Thyroid gland (tissue), 4 donors: Measurements from ENCODE around the gene KCNMA1. TPM values are rescaled to one million over a fixed set of nuclear protein-coding genes. Genes with fewer than 3 reads are reported as not detected.
A peak's percentile ranks its signal among the peaks of the same experiment; 100 is the strongest.

Experiments used
- DNase-seq, 2 donors: peaks; one replicate each; pipeline ENCODE4 v3.0.0-alpha.2; 2019
- H3K27ac ChIP-seq, 3 donors: fragments of 200-600 bp; sonication (generic); 1 replicate in 2 of 3; 2 replicates in 1 of 3; pipeline ENCODE4 v1.5.1; 2016 to 2019; ENCODE audit warnings: mild to moderate bottlenecking in 1 of 3, moderate library complexity in 1 of 3
- H3K27me3 ChIP-seq: fragments of 200-600 bp; sonication (generic); one replicate; pipeline ENCODE4 v1.5.1; 2019
- H3K36me3 ChIP-seq, 2 donors: fragments of 200-600 bp; sonication (generic); one replicate each; pipeline ENCODE4 v1.5.1; 2016 to 2019
- H3K4me1 ChIP-seq, 2 donors: fragments of 200-600 bp; sonication (generic); one replicate each; pipeline ENCODE4 v1.5.1; 2017 to 2019
- H3K4me3 ChIP-seq, 3 donors: fragments of 200-600 bp; sonication (generic); replicated peaks in 1 of 3; 1 replicate in 2 of 3; 2 replicates in 1 of 3; pipeline ENCODE4 v1.5.1; 2016; ENCODE audit warnings: mild to moderate bottlenecking in 1 of 3
- H3K9me3 ChIP-seq: fragments of 200-600 bp; sonication (generic); one replicate; pipeline ENCODE4 v1.5.1; 2017
- POLR2A ChIP-seq, 2 donors: fragments of 450-650 bp; IDR thresholded peaks; one replicate each; pipeline ENCODE4 v1.6.1; 2017; ENCODE audit warnings: antibody characterized with exemption in 2 of 2, mild to moderate bottlenecking in 2 of 2, moderate library complexity in 1 of 2
- WGBS, 2 donors: methylation state at CpG; one replicate each; pipeline ENCODE4 v1.1.5; 2017; 5-methylcytosine and 5-hydroxymethylcytosine counted together
- intact Hi-C: fragments of 100-400 bp; cut with DNase I; formaldehyde crosslinking; loops from one replicate; pipeline ENCODE4 v1.15.1; 2023
- total RNA-seq, 4 donors: library from RNA; depleted of rRNA; stranded (reverse); fragments of >200 nt; gene quantifications; one replicate each; pipeline ENCODE4 v1.2.3, GENCODE V29; 2016
- TF ChIP-seq, protein P1 (sequence below), 6 experiments: fragments of 200-600 bp in 3 of 6; fragments of 450-650 bp in 3 of 6; sonication (generic) in 3 of 6; IDR thresholded peaks; one replicate each; pipeline ENCODE4 v1.5.1; 2016 to 2019; ENCODE audit warnings: antibody characterized with exemption in 6 of 6, mild to moderate bottlenecking in 2 of 6, inconsistent platforms in 1 of 6, moderate library complexity in 1 of 6

KCNMA1 gene
- total RNA-seq, 4 donors from 2014 or later = 2.5 to 5.1 (median 3.6) TPM

- Histone ChIP-seq H3K4me1 (no peaks in the 10 kb centered on the region), H3K4me3 (no peak overlapping the region), H3K27ac (no peak overlapping the region), H3K9me3 (no peaks in the 10 kb centered on the region), H3K27me3 (no peaks in the 10 kb centered on the region), H3K36me3 (no peaks in the 10 kb centered on the region)
- no peak for DNase-seq
- TF ChIP-seq, protein P1, sequence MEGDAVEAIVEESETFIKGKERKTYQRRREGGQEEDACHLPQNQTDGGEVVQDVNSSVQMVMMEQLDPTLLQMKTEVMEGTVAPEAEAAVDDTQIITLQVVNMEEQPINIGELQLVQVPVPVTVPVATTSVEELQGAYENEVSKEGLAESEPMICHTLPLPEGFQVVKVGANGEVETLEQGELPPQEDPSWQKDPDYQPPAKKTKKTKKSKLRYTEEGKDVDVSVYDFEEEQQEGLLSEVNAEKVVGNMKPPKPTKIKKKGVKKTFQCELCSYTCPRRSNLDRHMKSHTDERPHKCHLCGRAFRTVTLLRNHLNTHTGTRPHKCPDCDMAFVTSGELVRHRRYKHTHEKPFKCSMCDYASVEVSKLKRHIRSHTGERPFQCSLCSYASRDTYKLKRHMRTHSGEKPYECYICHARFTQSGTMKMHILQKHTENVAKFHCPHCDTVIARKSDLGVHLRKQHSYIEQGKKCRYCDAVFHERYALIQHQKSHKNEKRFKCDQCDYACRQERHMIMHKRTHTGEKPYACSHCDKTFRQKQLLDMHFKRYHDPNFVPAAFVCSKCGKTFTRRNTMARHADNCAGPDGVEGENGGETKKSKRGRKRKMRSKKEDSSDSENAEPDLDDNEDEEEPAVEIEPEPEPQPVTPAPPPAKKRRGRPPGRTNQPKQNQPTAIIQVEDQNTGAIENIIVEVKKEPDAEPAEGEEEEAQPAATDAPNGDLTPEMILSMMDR (IDR thresholded peaks at IDR 0.05) = no peak
- TF ChIP-seq POLR2A (IDR thresholded peaks at IDR 0.05) = no peak
- WGBS, 2 donors = 91 to 93% methylated on average over 4 of the region's 4 CpGs
- intact Hi-C loops = no loop called here
These were observed 756.7 kb downstream of the KCNMA1 start for GRCh38 chr10:76880931-76881330.

DNA sequence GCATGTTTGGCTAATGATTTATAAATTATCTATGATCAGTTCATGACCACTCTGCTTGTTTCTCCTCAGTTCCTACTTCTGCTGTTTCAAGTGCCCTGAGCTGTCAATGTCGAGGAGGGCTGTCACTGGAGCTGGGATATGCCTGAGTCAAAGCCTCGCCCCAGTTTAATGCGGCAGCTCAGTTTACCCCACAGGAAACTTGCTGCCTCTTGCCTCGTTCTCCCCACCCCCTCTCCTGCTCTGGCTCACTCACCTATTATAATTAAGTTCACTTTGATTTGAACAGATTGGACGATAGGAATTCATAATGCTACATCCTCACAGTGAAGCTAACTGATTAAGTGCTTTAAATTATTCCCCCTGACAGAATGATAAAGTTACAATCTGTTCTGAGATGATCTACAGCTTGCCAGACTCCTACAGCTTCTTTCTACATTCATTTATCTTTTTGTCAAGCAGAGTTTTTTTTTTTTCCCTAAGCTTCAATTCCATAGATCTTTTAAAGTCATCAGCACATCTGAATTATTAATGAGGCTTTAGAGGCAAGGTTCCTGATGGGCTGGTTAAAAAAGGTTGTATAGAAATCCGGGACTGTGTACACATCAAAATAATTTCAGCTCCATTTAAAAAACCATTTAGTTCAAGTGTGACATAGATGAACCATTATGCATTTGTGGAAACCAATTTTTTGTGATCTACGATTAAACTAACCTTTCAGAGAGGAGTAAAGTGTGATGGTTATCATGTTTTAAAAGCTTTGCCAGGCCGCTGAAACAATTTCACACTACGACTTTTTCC, 758.3 kb downstream of the KCNMA1 start:
- no peak for DNase-seq
- Histone ChIP-seq H3K9me3 (no peaks in the 10 kb centered on the region), H3K27me3 (no peaks in the 10 kb centered on the region), H3K36me3 (no peaks in the 10 kb centered on the region), H3K4me3 (no peak overlapping the region), H3K4me1 (no peaks in the 10 kb centered on the region), H3K27ac (no peak overlapping the region)
- TF ChIP-seq POLR2A (IDR thresholded peaks at IDR 0.05) = no peak
- TF ChIP-seq, protein P1 (IDR thresholded peaks at IDR 0.05) = no peak
- WGBS, 2 donors = 68 to 69% methylated on average over 9 of the region's 9 CpGs
- intact Hi-C loops = no loop called here

DNA sequence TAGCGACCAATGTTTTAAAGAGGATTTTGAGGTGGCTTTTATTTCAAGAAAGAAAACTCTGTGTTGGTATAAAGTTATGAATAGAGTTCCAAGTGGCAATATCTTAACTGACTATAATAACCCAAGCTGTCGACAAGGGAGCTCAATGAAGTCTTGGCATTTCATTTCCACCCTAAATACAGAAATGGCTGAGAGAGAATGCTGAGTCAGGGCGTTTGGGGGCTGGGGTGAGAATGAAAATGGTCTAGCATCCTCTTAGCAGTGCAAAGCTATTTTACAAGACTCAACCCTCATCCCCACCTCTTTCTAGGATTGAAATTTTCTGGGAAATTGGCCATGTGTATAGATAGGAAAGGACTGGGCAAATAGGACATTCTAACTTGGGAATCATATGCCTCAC, 759.1 kb downstream of the KCNMA1 start:
- H3K27me3 ChIP-seq = no peaks in the 10 kb centered on the region
- no peaks in the 10 kb centered on the region for H3K9me3 ChIP-seq
- H3K4me1 ChIP-seq = no peaks in the 10 kb centered on the region
- WGBS, 2 donors = 72 to 75% methylated on average over 3 of the region's 3 CpGs
- TF ChIP-seq, protein P1 (IDR thresholded peaks at IDR 0.05) = no peak
- no peak for TF ChIP-seq POLR2A (IDR thresholded peaks at IDR 0.05)
- no peak overlapping the region for H3K4me3 ChIP-seq
- H3K36me3 ChIP-seq = no peaks in the 10 kb centered on the region
- no peak overlapping the region for H3K27ac ChIP-seq
- no peak for DNase-seq
- intact Hi-C loops = no loop called here

GRCh38 chr10:76874896-76875295, 762.7 kb downstream of the KCNMA1 start:
- TF ChIP-seq POLR2A (IDR thresholded peaks at IDR 0.05) = no peak
- TF ChIP-seq, protein P1 (IDR thresholded peaks at IDR 0.05) = no peak
- intact Hi-C loops = no loop called here
- 68 to 80% methylated on average over 3 of the region's 3 CpGs for WGBS, 2 donors
- no peak overlapping the region for H3K4me3 ChIP-seq
- H3K9me3 ChIP-seq = no peaks in the 10 kb centered on the region
- no peaks in the 10 kb centered on the region for H3K36me3 ChIP-seq
- H3K27ac ChIP-seq = no peak overlapping the region
- no peaks in the 10 kb centered on the region for H3K4me1 ChIP-seq
- H3K27me3 ChIP-seq = no peaks in the 10 kb centered on the region
- DNase-seq = no peak

GRCh38 chr10:76874176-76874575, 763.4 kb downstream of the KCNMA1 start:
- intact Hi-C loops = no loop called here
- H3K36me3 ChIP-seq = no peaks in the 10 kb centered on the region
- H3K4me3 ChIP-seq = no peak overlapping the region
- WGBS, 2 donors = 52 to 62% methylated on average over 1 of the region's 1 CpG
- H3K27ac ChIP-seq = no peak overlapping the region
- peak; percentile 3 to 4 for DNase-seq
- H3K27me3 ChIP-seq = no peaks in the 10 kb centered on the region
- TF ChIP-seq, protein P1 (IDR thresholded peaks at IDR 0.05) = no peak
- no peak for TF ChIP-seq POLR2A (IDR thresholded peaks at IDR 0.05)
- H3K4me1 ChIP-seq = no peaks in the 10 kb centered on the region
- no peaks in the 10 kb centered on the region for H3K9me3 ChIP-seq
